HG03354 (cell line): ENCODE measurements around the gene FCGR3A.
"Not testable (repeated sequence)": the region's sequence is repeated elsewhere in the genome, so short reads cannot be mapped to it uniquely, and the experiment has no call there.

Source experiments
- ATAC-seq: cut with Tn5 transposase; IDR thresholded peaks from one replicate; pipeline ENCODE4 v1.9.1; 2021; ENCODE audit warnings: mild to moderate bottlenecking; ENCODE audit not compliant: unreplicated experiment, poor library complexity, severe bottlenecking

Gene FCGR3A

DNA sequence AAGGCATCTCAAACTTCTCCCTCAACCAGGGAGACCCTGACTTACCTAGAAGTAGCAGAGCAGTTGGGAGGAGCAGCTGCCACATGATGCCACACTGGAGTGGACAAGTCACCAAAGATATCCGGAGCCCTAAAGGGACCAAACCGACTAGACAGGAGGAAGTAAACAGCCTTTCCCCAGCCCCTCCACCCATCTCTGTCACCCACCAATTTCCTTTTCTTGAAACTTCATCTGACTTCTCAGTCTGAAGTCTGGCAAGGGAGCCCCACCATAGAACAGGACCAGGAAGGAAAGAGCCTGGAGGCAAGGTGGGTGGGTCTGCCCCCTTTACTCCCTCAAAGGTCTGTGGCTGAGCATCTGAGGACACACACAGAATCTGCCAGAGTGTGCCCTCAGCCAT, at the start of gene FCGR3A:
Gene FCGR3A, minus strand, starts transcription at position 167 of the 400 bp plus-strand sequence. Its CDS starts 82 bp downstream, at position 85.
- ATAC-seq = no peak

- ATAC-seq = not testable (repeated sequence)
Observed at GRCh38 chr1:161597077-161597476, 47.5 kb upstream of the FCGR3A start.

GRCh38 chr1:161595583-161595982, 46.0 kb upstream of the FCGR3A start:
- ATAC-seq = not testable (repeated sequence)

- ATAC-seq = not testable (repeated sequence)
Observed at GRCh38 chr1:161595173-161595572, 45.6 kb upstream of the FCGR3A start.

- ATAC-seq = not testable (repeated sequence)
Observed at GRCh38 chr1:161594269-161594984, 44.8 kb upstream of the FCGR3A start.

DNA sequence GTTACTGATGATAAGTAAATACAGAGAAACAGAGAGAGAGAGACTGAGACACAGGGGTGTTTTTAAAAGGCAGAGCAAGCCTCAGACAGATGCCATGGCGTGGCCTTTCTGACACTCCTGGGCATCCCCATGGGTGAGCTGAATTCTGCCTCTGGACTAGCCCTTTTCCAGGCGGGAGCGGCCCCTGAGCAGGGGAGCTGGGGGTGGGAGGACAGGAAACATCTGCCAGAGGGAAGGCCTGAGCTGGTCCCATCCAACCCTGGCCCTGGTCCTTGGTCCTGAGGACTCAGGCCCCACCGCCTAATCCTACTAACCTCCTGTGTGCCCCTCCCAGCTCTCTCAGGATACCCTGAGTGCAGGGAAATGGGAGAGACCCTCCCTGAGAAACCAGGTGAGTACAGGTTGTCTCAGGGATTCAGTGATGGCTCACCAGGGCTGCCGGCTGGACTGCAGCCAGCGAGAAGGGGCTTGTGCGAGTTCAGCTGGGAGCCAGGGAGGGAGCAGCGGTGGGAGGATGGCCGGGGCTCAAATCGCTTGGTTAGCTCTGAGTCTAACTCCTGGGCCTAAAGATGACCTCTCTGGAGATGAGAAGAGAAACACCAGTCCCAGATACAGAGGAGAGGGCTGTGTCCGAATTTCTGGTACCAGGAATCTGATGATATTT, 43.6 kb upstream of the FCGR3A start:
- not testable (repeated sequence) for ATAC-seq

DNA sequence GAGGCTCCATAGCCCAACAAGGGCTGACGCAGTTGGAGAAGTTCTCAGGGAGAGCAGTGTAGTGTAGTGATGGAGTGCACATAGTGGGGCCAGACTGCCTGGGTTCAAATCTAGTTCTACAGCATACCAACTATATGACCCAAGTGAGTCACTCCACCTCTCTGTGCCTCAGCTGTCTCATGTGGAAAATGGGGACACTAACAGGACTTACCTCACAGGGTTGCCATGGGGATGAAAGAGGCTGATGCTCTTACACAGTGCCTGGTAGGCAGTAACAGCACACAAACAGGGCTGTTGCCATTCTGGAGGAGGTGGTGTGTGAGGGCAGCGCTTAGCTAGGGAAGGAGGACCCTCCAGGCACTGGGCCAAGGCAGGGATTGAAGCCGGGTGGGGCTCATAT, 43.0 kb upstream of the FCGR3A start:
- ATAC-seq = not testable (repeated sequence)

DNA sequence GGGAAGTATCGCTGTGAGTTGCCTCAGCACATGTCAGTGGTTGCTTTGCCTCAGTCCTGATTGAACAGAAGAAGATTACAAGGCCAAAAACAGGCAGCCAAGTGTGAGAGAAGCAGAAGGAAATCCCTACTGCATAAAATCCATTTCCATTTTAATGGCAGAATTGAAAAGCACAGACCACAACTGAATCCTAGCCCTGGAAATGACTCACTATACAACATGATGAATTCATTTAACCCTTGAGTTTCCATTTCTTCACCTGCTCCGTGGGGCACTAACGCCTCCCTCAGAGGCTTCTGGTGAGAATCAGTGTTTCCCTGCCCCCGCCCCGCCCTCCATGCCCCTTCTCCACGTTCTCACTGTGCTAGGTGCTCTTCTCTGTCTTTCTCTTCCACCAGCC, 40.3 kb upstream of the FCGR3A start:
- not testable (repeated sequence) for ATAC-seq

DNA sequence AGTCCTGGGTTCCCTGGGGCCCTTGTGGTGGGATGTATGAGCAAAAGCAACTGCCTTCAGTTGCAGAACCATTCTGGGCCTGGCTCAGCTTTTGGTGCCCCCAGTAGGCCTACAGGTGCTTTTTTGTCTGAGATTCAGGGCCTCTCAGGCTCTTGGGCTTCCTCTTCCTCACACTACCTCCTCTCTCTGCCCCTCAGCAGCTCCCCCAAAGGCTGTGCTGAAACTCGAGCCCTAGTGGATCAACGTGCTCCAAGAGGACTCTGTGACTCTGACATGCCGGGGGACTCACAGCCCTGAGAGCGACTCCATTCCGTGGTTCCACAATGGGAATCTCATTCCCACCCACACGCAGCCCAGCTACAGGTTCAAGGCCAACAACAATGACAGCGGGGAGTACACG, 39.7 kb upstream of the FCGR3A start:
- not testable (repeated sequence) for ATAC-seq

DNA sequence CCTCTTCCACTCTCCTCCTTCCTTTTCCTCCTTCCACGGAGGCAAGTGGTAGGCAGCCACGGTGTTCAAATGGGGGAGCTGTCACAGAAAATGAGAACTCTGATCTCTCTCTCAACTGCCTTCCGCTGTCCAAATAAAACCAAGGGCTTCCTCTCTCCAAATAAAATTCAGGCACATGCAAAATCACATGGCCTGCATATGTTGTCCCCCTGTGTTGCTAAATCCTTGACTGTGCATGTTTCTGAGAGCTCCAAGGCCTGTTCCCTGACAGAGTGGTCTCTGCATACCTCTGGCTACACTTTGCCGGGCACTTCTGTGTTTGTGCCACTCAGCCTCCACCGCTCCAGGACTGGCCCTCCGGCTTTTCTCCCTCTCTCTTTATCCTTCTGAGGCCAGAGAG, 39.0 kb upstream of the FCGR3A start:
- not testable (repeated sequence) for ATAC-seq

- not testable (repeated sequence) for ATAC-seq
Observed at GRCh38 chr1:161582882-161583281, 33.3 kb upstream of the FCGR3A start.

DNA sequence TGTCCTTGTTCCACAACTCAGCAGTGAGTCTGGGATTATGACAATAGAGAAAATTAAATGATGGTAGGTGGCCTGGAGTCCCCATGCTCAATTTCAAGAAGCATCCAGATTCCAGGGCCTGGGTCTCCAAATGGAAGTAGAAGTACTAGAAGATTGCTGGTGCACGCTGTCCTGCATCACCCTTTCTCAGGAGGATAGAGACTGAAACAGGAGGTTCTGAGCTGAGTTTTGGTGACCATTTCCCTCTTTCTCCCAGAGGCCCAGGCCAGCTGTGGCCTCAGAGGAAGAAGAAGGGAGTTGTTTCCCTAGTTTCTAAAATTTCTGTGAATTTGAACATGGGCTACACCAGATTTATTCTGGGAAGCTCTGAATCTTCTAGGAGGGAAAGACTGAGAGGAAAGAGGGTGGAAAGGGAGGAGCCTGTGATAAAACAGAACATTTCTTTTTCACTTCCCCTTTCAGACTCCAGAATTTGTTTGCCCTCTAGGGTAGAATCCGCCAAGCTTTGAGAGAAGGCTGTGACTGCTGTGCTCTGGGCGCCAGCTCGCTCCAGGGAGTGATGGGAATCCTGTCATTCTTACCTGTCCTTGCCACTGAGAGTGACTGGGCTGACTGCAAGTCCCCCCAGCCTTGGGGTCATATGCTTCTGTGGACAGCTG, 31.4 kb upstream of the FCGR3A start:
- ATAC-seq = peak; percentile 74

DNA sequence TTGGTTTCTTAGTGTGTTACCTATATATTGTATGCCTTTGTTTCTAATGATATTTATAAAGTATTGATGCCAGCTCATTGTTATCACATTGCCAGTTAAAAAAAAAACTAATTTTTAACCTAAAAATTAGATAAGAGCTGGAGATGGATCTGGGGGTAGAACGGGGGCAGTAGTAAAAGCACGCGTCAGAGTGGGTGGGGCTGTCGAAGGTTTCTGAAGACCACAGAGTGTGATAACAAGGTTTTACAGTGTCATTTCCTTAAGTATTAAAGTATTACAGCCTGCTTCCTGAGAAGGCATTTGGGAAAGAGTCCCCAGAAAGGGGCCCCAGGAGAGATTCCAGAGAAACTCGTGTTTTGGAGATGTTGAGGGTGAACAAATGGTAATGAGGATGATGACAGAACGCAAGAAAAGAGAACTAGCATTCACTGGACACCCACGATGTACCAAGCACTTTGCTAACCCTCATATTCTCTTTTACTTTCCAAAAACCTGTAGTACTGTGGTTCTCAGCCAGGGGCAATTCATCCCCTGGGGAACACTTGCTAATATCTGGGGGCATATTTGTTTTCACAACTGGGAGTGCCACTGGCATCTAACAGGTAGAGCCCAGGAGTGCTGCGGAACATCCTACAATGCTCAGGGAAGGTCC, 30.4 kb upstream of the FCGR3A start:
- peak; percentile 42 for ATAC-seq

DNA sequence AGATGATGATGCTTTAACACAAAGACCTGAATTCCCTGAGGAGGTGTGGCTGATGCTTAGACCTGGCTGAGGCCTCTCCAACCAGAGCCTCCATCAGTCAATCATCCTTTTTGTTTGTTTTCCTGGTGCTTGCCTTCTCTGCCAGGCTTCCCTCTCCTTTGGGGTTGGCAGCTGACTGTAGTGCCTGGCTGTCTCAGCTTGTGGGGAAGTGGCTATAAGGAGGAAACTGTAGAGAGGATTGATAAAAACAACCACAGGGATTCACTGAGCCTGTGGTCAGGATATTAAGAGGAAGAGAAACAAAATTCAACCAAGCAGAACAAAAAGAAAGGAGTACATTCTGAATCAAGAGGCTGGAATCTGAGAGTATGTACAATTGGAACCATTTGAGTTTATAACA, 27.1 kb upstream of the FCGR3A start:
- not testable (repeated sequence) for ATAC-seq

DNA sequence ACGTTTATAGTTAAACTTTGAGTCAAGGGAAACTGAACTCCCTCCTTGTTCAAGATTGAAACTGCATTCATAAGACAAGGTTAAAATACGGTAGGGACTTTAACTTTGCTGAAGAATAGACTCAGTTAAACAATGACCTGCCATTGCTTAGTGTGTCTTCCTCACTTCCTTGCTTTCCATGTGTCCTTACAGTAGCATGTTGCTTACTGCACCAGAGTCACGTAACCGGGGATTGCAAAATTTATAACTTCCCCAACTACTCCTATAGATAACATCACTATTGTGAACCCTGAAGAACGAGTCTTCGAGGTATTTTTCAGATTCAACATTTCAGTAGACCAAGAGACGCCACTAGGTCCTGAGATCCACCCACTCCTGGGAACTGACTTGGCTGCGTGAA, 22.1 kb upstream of the FCGR3A start:
- ATAC-seq = not testable (repeated sequence)

- ATAC-seq = not testable (repeated sequence)
Observed at GRCh38 chr1:161566602-161566960, 17.0 kb upstream of the FCGR3A start.

- not testable (repeated sequence) for ATAC-seq
Observed at GRCh38 chr1:161563522-161563921, 13.9 kb upstream of the FCGR3A start.

- not testable (repeated sequence) for ATAC-seq
Observed at GRCh38 chr1:161562441-161562840, 12.8 kb upstream of the FCGR3A start.

DNA sequence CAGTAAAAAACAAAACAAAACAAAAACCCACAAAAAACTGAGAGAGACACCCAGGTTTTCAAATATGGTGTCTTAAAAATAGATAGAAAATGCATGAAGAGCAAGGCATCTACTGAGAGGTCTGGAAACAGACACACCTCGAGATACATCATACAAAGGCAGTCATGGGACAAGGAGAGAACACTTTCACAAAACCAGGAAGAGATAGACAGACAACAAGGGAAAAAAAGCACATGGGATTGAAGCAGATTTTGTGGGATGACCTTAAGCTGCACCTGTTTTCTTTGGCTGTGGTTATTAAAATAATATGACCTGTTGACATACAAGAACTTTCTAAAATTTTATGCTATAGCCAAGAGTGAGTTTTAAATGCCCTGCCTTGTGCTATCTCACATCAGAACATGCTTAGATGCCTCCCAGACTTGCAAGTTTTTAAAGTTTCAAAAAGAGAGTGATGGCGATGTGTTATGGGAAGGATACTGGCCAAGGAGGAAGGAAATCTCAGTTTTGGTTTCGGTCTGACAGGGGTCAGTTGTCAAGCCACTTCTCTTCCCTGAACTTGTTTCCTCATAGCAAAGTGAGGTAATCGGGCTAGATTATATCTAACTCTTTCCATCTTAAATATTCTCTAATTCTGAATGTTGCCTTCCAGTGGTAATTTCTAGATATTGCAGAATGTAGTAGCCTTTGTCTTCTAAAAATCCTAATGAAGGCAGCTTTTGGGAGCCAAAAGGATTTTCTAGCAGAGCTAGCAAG, 11.5 kb upstream of the FCGR3A start:
- peak; percentile 75 for ATAC-seq
